Endothelial cell of umbilical vein (primary cell): ENCODE data around the gene ZFR2. TPM values are rescaled to one million over a fixed set of nuclear protein-coding genes. Genes with fewer than 3 reads are reported as not detected.

ENCODE experiments used
- BruUV-seq: library from RNA; stranded (reverse); fragments of 400-500 nt; replicated peaks from 2 replicates; lab custom pipeline; 2021; lab: Mats Ljungman, UMichigan
- CTCF ChIA-PET: fragments of 300-600, 350-600 bp; sonication (Branson Sonifier 250); formaldehyde crosslinking; loops from one replicate; lab custom pipeline; 2021; ENCODE audit warnings: antibody characterized with exemption, inconsistent platforms; lab: Charles Lee
- POLR2A ChIA-PET: fragments of 300-600, 350-600 bp; sonication (Branson Sonifier 250); formaldehyde crosslinking; loops from one replicate; lab custom pipeline; 2021; ENCODE audit warnings: antibody characterized with exemption, inconsistent platforms; lab: Charles Lee
- DNase-seq: peaks from one replicate; pipeline ENCODE4 v3.0.0-alpha.2; 2011; ENCODE audit warnings: low read depth, low spot score
- FAIRE-seq: peaks from 2 replicates; lab custom pipeline; 2011; peaks lifted over from hg19 to GRCh38; lab: Jason Lieb, UNC
- H2AFZ ChIP-seq: 2 replicates; pipeline ENCODE4 v1.6.0; 2012; ENCODE audit warnings: low read depth, low read length, control low read depth, inconsistent platforms
- H3K27ac ChIP-seq: 2 replicates; pipeline ENCODE4 v1.5.1; 2011; ENCODE audit warnings: low read depth, mild to moderate bottlenecking, control low read depth, low read length, moderate library complexity; ENCODE audit not compliant: insufficient read depth
- H3K27me3 ChIP-seq, 2 experiments: 2 replicates each; pipeline versions ENCODE4 v1.6.0 to v1.6.1; 2011; ENCODE audit warnings: low read length in 2 of 2, mixed read lengths in 1 of 2; ENCODE audit not compliant: control insufficient read depth in 2 of 2, insufficient read depth in 2 of 2
- H3K36me3 ChIP-seq, 2 experiments: 2 replicates in 1 of 2; 3 replicates in 1 of 2; pipeline ENCODE4 v1.5.1; 2011; ENCODE audit warnings: low read length in 2 of 2, mild to moderate bottlenecking in 1 of 2, moderate library complexity in 1 of 2; ENCODE audit not compliant: control insufficient read depth in 2 of 2, insufficient read depth in 2 of 2; ENCODE audit errors: extremely low read depth in 1 of 2
- H3K4me1 ChIP-seq: 3 replicates; pipeline ENCODE4 v1.5.1; 2011; ENCODE audit warnings: mild to moderate bottlenecking, low read length; ENCODE audit not compliant: control insufficient read depth, insufficient read depth; ENCODE audit errors: extremely low read depth
- H3K4me2 ChIP-seq: 2 replicates; pipeline ENCODE4 v1.6.1; 2011; ENCODE audit warnings: low read length, control low read depth, mixed read lengths; ENCODE audit not compliant: insufficient read depth
- H3K4me3 ChIP-seq, 3 experiments: fragments of 200-600 bp in 1 of 3; sonication (generic), shearing (Covaris generic) in 1 of 3; replicated peaks in 1 of 3; 2 replicates each; pipeline ENCODE4 v1.5.1; 2011 to 2016; ENCODE audit warnings: control low read depth in 3 of 3, low read length in 3 of 3, mild to moderate bottlenecking in 2 of 3, inconsistent platforms in 1 of 3, low read depth in 1 of 3, moderate library complexity in 1 of 3; ENCODE audit not compliant: insufficient read depth in 1 of 3
- H3K79me2 ChIP-seq: 2 replicates; pipeline ENCODE4 v1.6.0; 2012; ENCODE audit warnings: low read length, inconsistent platforms; ENCODE audit not compliant: control insufficient read depth, insufficient read depth
- H3K9ac ChIP-seq: replicated peaks from 2 replicates; pipeline ENCODE3; 2011; ENCODE audit warnings: low read length, control low read depth; ENCODE audit not compliant: insufficient read depth; ENCODE audit errors: extremely low read depth
- H3K9me1 ChIP-seq: replicated peaks from 3 replicates; pipeline ENCODE4 v1.6.0; 2011; ENCODE audit warnings: mild to moderate bottlenecking, low read length; ENCODE audit not compliant: control insufficient read depth, insufficient read depth; ENCODE audit errors: extremely low read depth
- H3K9me3 ChIP-seq: replicated peaks from 2 replicates; pipeline ENCODE4 v1.5.1; 2012; ENCODE audit warnings: low read length, inconsistent platforms; ENCODE audit not compliant: control insufficient read depth, insufficient read depth
- H4K20me1 ChIP-seq: replicated peaks from 2 replicates; pipeline ENCODE3; 2011; ENCODE audit warnings: mild to moderate bottlenecking, low read length; ENCODE audit not compliant: control insufficient read depth, insufficient read depth; ENCODE audit errors: extremely low read depth
- CTCF ChIP-seq, 2 donors: IDR thresholded peaks; 1 replicate in 1 of 2; 2 replicates in 1 of 2; pipeline ENCODE4 v1.5.1; 2011; ENCODE audit warnings: low read length in 2 of 2, mild to moderate bottlenecking in 2 of 2, moderate library complexity in 2 of 2, control low read depth in 1 of 2, inconsistent platforms in 1 of 2, low read depth in 1 of 2; ENCODE audit not compliant: insufficient read depth in 1 of 2; ENCODE audit errors: extremely low read depth in 1 of 2
- EZH2 ChIP-seq: IDR thresholded peaks from 2 replicates; pipeline ENCODE4 v1.6.1; 2012; ENCODE audit warnings: borderline replicate concordance, low read depth, mild to moderate bottlenecking, moderate library complexity, low read length, inconsistent platforms; ENCODE audit not compliant: severe bottlenecking
- FOS ChIP-seq: IDR thresholded peaks from 2 replicates; pipeline ENCODE4 v1.6.1; 2011; ENCODE audit warnings: mild to moderate bottlenecking, low read length, moderate library complexity, borderline replicate concordance; ENCODE audit not compliant: insufficient read depth
- GATA2 ChIP-seq: IDR thresholded peaks from 2 replicates; pipeline ENCODE4 v1.7.0; 2011; ENCODE audit warnings: low read depth, mild to moderate bottlenecking, moderate library complexity, mixed read lengths, low read length; ENCODE audit not compliant: insufficient read length, insufficient read depth
- JUN ChIP-seq: IDR thresholded peaks from 2 replicates; pipeline ENCODE4 v1.6.1; 2011; ENCODE audit warnings: borderline replicate concordance, low read depth; ENCODE audit not compliant: insufficient read length, insufficient read depth
- MAX ChIP-seq: IDR thresholded peaks from 2 replicates; pipeline ENCODE4 v1.6.1; 2011; ENCODE audit not compliant: insufficient read depth, insufficient read length
- MYC ChIP-seq: IDR thresholded peaks from one replicate; pipeline ENCODE4 v1.6.1; 2011; ENCODE audit warnings: mild to moderate bottlenecking, low read depth, low read length
- POLR2A ChIP-seq: IDR thresholded peaks from 2 replicates; pipeline ENCODE4 v1.6.1; 2012; ENCODE audit warnings: low read depth, mild to moderate bottlenecking, control low read depth, low read length
- POLR2AphosphoS5 ChIP-seq: IDR thresholded peaks from 2 replicates; pipeline ENCODE4 v1.6.1; 2012; ENCODE audit warnings: low read depth, mild to moderate bottlenecking, control low read depth, low read length, moderate library complexity; ENCODE audit not compliant: insufficient read depth
- dilution Hi-C: fragments of 300-500 bp; cut with MboI; formaldehyde crosslinking; loops from one replicate; pipeline ENCODE4 v1.15.0; 2019; ENCODE audit warnings: low sequenced_read_pairs; ENCODE audit not compliant: extremely low pct_ligation_motif_present
- intact Hi-C: fragments of 100-400 bp; cut with micrococcal nuclease; formaldehyde crosslinking; loops from one replicate; pipeline ENCODE4 v1.10.0; 2022
- polyA plus RNA-seq, 4 experiments: library from polyadenylated mRNA; depleted of rRNA in 3 of 4; stranded (reverse) in 3 of 4; unstranded in 1 of 4; fragments of >200 nt; gene quantifications; 2 replicates each; pipeline versions ENCODE4 v1.2.1 to v1.2.3, GENCODE V29; 2011 to 2012; ENCODE audit warnings: missing spikeins in 1 of 4
- total RNA-seq: library from RNA; stranded (reverse); gene quantifications from 2 replicates; pipeline ENCODE4 v1.2.3, GENCODE V29; 2021

Gene ZFR2
- total and polyA plus RNA-seq, 2 donors (not counting 3 experiments of a cell fraction or from before 2014, with no cell fraction given), result not detected

GRCh38 chr19:3798137-3798536 lies 70.7 kb downstream of the ZFR2 start:
- Histone ChIP-seq H4K20me1 (no peaks in the 10 kb centered on the region), H3K36me3 (no peaks in the 10 kb centered on the region), H3K27ac (no peak overlapping the region), H3K9me3 (no peaks in the 10 kb centered on the region), H3K79me2 (no peaks in the 10 kb centered on the region), H3K27me3 (peaks cover 19 to 20% of the 10 kb centered on the region in 2 experiments), H3K4me3 (no peak overlapping the region), H3K9me1 (no peaks in the 10 kb centered on the region), H3K4me1 (no peaks in the 10 kb centered on the region), H2AFZ (no peak overlapping the region), H3K4me2 (no peak overlapping the region), H3K9ac (no peak overlapping the region)
- ChIA-PET POLR2A (no interaction called here), CTCF (interaction anchor here (2.2 kb wide), 1 partner anchor 24 kb away, joined by 6 read pairs; no protein-coding TSS in a partner anchor)
- FAIRE-seq (no peak), DNase-seq (no peak)
- BruUV-seq, result no TSS peak
- no peak for TF ChIP-seq POLR2A
- intact Hi-C loops, result no loop called here
- dilution Hi-C loops, result no loop called here

- no TSS peak for BruUV-seq
- Histone ChIP-seq H3K4me3 (no peak overlapping the region), H3K4me2 (no peak overlapping the region), H3K27me3 (peaks cover 10 to 11% of the 10 kb centered on the region in 2 experiments), H3K79me2 (no peaks in the 10 kb centered on the region), H2AFZ (no peak overlapping the region), H3K27ac (no peak overlapping the region), H3K9ac (no peak overlapping the region), H4K20me1 (no peaks in the 10 kb centered on the region), H3K9me1 (no peaks in the 10 kb centered on the region), H3K9me3 (no peaks in the 10 kb centered on the region), H3K4me1 (no peaks in the 10 kb centered on the region), H3K36me3 (no peaks in the 10 kb centered on the region)
- intact Hi-C loops (no loop called here), dilution Hi-C loops (no loop called here)
- ChIA-PET CTCF (interaction anchor here (0.6 to 1.5 kb wide), 3 partner anchors 9 to 23 kb away, joined by 3 to 5 read pairs (median 3); no protein-coding TSS in a partner anchor), POLR2A (no interaction called here)
- TF ChIP-seq CTCF (IDR thresholded peaks at IDR 0.05; ENCODE audit: extremely low read depth in 1 of 2, insufficient read depth in 1 of 2, low read depth in 1 of 2, low read length in 2 of 2), result no peak
- no peak for TF ChIP-seq FOS
- no peak for TF ChIP-seq POLR2A
- no peak for TF ChIP-seq POLR2AphosphoS5
- no peak for TF ChIP-seq MAX
- no peak for TF ChIP-seq JUN
- no peak for TF ChIP-seq MYC
- no peak for TF ChIP-seq EZH2
- TF ChIP-seq GATA2, result no peak
- FAIRE-seq (no peak), DNase-seq (no peak)
These were observed 72.5 kb downstream of the ZFR2 start for GRCh38 chr19:3796358-3796757.
